Caco-2 (cell line): ENCODE data around the gene SYPL2. TPM values are rescaled to one million over a fixed set of nuclear protein-coding genes. Genes with fewer than 3 reads are reported as not detected.

Source experiments
- BruUV-seq: library from RNA; stranded (reverse); fragments of 400-500 nt; replicated peaks from 2 replicates; lab custom pipeline; 2021; lab: Mats Ljungman, UMichigan
- CTCF ChIA-PET: fragments of 300-600 bp; sonication (Branson Sonifier 250); formaldehyde crosslinking; loops from one replicate; lab custom pipeline; 2022; ENCODE audit warnings: antibody characterized with exemption; lab: Charles Lee
- POLR2A ChIA-PET: fragments of 300-600 bp; sonication (Branson Sonifier 250); formaldehyde crosslinking; loops from one replicate; lab custom pipeline; 2022; ENCODE audit warnings: antibody characterized with exemption; lab: Charles Lee
- DNase-seq, 2 experiments: peaks; one replicate each; pipeline versions ENCODE4 v3.0.0 to v3.0.0-alpha.2; 2020 to 2022
- H3K27me3 ChIP-seq: replicated peaks from 2 replicates; pipeline ENCODE4 v1.6.0; 2011; ENCODE audit warnings: low read length; ENCODE audit not compliant: control insufficient read depth, insufficient read depth
- H3K36me3 ChIP-seq: 2 replicates; pipeline ENCODE4 v1.5.1; 2011; ENCODE audit warnings: low read length; ENCODE audit not compliant: control insufficient read depth, insufficient read depth
- H3K4me1 ChIP-seq: fragments of 250-450 bp; sonication (Bioruptor Pico); 2 replicates; pipeline ENCODE4 v1.5.1; 2020; ENCODE audit warnings: mild to moderate bottlenecking
- H3K4me3 ChIP-seq: 2 replicates; pipeline ENCODE4 v1.5.1; 2011; ENCODE audit warnings: low read depth, mild to moderate bottlenecking, control low read depth, low read length
- H3K9me3 ChIP-seq: fragments of 250-450 bp; sonication (Bioruptor Pico); 2 replicates; pipeline ENCODE4 v1.5.1; 2020; ENCODE audit warnings: mild to moderate bottlenecking, moderate library complexity
- H3K27ac Mint-ChIP-seq: one replicate; pipeline ENCODE4 v1.8.0; 2022; ENCODE audit warnings: mixed read lengths; ENCODE audit not compliant: unreplicated experiment
- H3K27me3 Mint-ChIP-seq: one replicate; pipeline ENCODE4 v1.8.0; 2022; ENCODE audit warnings: mixed read lengths; ENCODE audit not compliant: insufficient read depth, unreplicated experiment
- H3K36me3 Mint-ChIP-seq: one replicate; pipeline ENCODE4 v1.8.0; 2022; ENCODE audit warnings: mild to moderate bottlenecking, mixed read lengths; ENCODE audit not compliant: insufficient read depth, unreplicated experiment
- H3K4me1 Mint-ChIP-seq: one replicate; pipeline ENCODE4 v1.8.0; 2022; ENCODE audit warnings: low read depth, mixed read lengths; ENCODE audit not compliant: unreplicated experiment
- H3K4me3 Mint-ChIP-seq: one replicate; pipeline ENCODE4 v1.8.0; 2022; ENCODE audit warnings: mild to moderate bottlenecking, moderate library complexity, mixed read lengths; ENCODE audit not compliant: unreplicated experiment
- H3K9me3 Mint-ChIP-seq: one replicate; pipeline ENCODE4 v1.8.0; 2022; ENCODE audit warnings: mixed read lengths; ENCODE audit not compliant: unreplicated experiment
- CTCF ChIP-seq, 2 experiments: fragments of 200-600 bp in 1 of 2; IDR thresholded peaks; 1 replicate in 1 of 2; 2 replicates in 1 of 2; pipeline versions ENCODE4 v1.5.1 to v1.8.0; 2011 to 2022; ENCODE audit warnings: antibody characterized with exemption in 1 of 2, control low read depth in 1 of 2, inconsistent platforms in 1 of 2, low read depth in 1 of 2, low read length in 1 of 2, mild to moderate bottlenecking in 1 of 2, moderate library complexity in 1 of 2; ENCODE audit not compliant: insufficient read depth in 1 of 2, severe bottlenecking in 1 of 2, unreplicated experiment in 1 of 2
- intact Hi-C: fragments of 100-400 bp; cut with micrococcal nuclease; formaldehyde crosslinking; loops from one replicate; pipeline ENCODE4 v1.10.0; 2022; ENCODE audit not compliant: unreplicated experiment
- total RNA-seq: library from RNA; stranded (reverse); gene quantifications from 2 replicates; pipeline ENCODE4 v1.2.3, GENCODE V29; 2022

The SYPL2 gene
- total RNA-seq, 1 experiment from 2014 or later, result 0.45 TPM

- no TSS peak for BruUV-seq
- H3K4me3 Mint-ChIP-seq, result peak within 1 kb of the TSS; percentile 76
- Histone ChIP-seq H3K27me3 (no peaks in the 10 kb centered on the region), H3K9me3 (no peaks in the 10 kb centered on the region), H3K36me3 (no peaks in the 10 kb centered on the region), H3K4me1 (no peaks in the 10 kb centered on the region), H3K4me3 (peak within 1 kb of the TSS; percentile 45)
- ChIA-PET CTCF (interaction anchor here (0.6 to 1.3 kb wide), 4 partner anchors 9 to 23 kb away, joined by 3 to 6 read pairs (median 4); no protein-coding TSS in a partner anchor), POLR2A (no interaction called here)
- H3K27me3 Mint-ChIP-seq, result peaks cover 10% of the 10 kb centered on the region
- no peak for TF ChIP-seq CTCF (IDR thresholded peaks at IDR 0.05; ENCODE audit: insufficient read depth in 1 of 2, low read depth in 1 of 2, low read length in 1 of 2, severe bottlenecking in 1 of 2, unreplicated experiment in 1 of 2)
- no peaks in the 10 kb centered on the region for H3K9me3 Mint-ChIP-seq
- intact Hi-C loops, result no loop called here
- DNase-seq, result peak in 1 of 2 experiments; percentile 61
- H3K36me3 Mint-ChIP-seq, result no peaks in the 10 kb centered on the region
- peak within 1 kb of the TSS; percentile 30 for H3K27ac Mint-ChIP-seq
- H3K4me1 Mint-ChIP-seq, result peaks cover 6% of the 10 kb centered on the region
Measured at GRCh38 chr1:109509176-109510134, 43.1 kb downstream of the SYPL2 start, which contains the start of gene AMIGO1. Gene AMIGO1 (minus strand): TSS chr1:109509727. CDS start chr1:109508912, 815 bp downstream.

- Histone ChIP-seq H3K36me3 (no peaks in the 10 kb centered on the region), H3K27me3 (no peaks in the 10 kb centered on the region), H3K4me3 (no peak overlapping the region), H3K9me3 (no peaks in the 10 kb centered on the region), H3K4me1 (no peaks in the 10 kb centered on the region)
- Mint-ChIP-seq H3K4me3 (no peak overlapping the region), H3K4me1 (peaks cover 6% of the 10 kb centered on the region), H3K36me3 (no peaks in the 10 kb centered on the region), H3K27ac (no peak overlapping the region), H3K9me3 (no peaks in the 10 kb centered on the region), H3K27me3 (peaks cover 10% of the 10 kb centered on the region)
- no peak for DNase-seq
- no peak for TF ChIP-seq CTCF (IDR thresholded peaks at IDR 0.05; ENCODE audit: insufficient read depth in 1 of 2, low read depth in 1 of 2, low read length in 1 of 2, severe bottlenecking in 1 of 2, unreplicated experiment in 1 of 2)
- intact Hi-C loops, result no loop called here
- ChIA-PET CTCF (no interaction called here), POLR2A (no interaction called here)
- BruUV-seq, result no TSS peak
Measured at GRCh38 chr1:109513110-109513710, 46.9 kb downstream of the SYPL2 start.

GRCh38 chr1:109514846-109515245, 48.5 kb downstream of the SYPL2 start:
- POLR2A ChIA-PET, result no interaction called here
- CTCF ChIA-PET, result interaction anchor here (0.7 kb wide), 1 partner anchor 97 kb away, joined by 3 read pairs; no protein-coding TSS in a partner anchor

More at GRCh38 chr1:109514846-109515245, 48.5 kb downstream of the SYPL2 start:
- Mint-ChIP-seq H3K4me3 (no peak overlapping the region), H3K27ac (no peak overlapping the region), H3K36me3 (no peaks in the 10 kb centered on the region), H3K9me3 (no peaks in the 10 kb centered on the region), H3K4me1 (peaks cover 6% of the 10 kb centered on the region), H3K27me3 (peaks cover 5% of the 10 kb centered on the region)
- Histone ChIP-seq H3K36me3 (no peaks in the 10 kb centered on the region), H3K4me3 (no peak overlapping the region), H3K4me1 (no peaks in the 10 kb centered on the region), H3K9me3 (no peaks in the 10 kb centered on the region), H3K27me3 (no peaks in the 10 kb centered on the region)
- no peak for DNase-seq
- no TSS peak for BruUV-seq
- no peak for TF ChIP-seq CTCF (IDR thresholded peaks at IDR 0.05; ENCODE audit: insufficient read depth in 1 of 2, low read depth in 1 of 2, low read length in 1 of 2, severe bottlenecking in 1 of 2, unreplicated experiment in 1 of 2)
- intact Hi-C loops, result no loop called here
